HEK293 (cell line): ENCODE data around the gene UCK2.

ENCODE experiments used
- ATF2 ChIP-seq: fragments of 450-650 bp; formaldehyde crosslinking; IDR thresholded peaks from 2 replicates; pipeline ENCODE4 v1.5.1; 2016; ENCODE audit warnings: missing biosample characterization, missing genetic modification characterization, low read depth
- CTCF ChIP-seq: fragments of 450-650 bp; formaldehyde crosslinking; IDR thresholded peaks from 2 replicates; pipeline ENCODE4 v1.5.1; 2016; ENCODE audit warnings: missing biosample characterization, missing genetic modification characterization
- MZF1 ChIP-seq: fragments of 450-650 bp; formaldehyde crosslinking; IDR thresholded peaks from 2 replicates; pipeline ENCODE4 v1.5.1; 2017; ENCODE audit warnings: missing biosample characterization, missing genetic modification characterization, borderline replicate concordance
- PRDM4 ChIP-seq: fragments of 450-650 bp; formaldehyde crosslinking; IDR thresholded peaks from 2 replicates; pipeline ENCODE4 v1.5.1; 2017; ENCODE audit warnings: missing biosample characterization, missing genetic modification characterization
- YY1 ChIP-seq: fragments of 450-650 bp; formaldehyde crosslinking; IDR thresholded peaks from 2 replicates; pipeline ENCODE4 v1.5.1; 2018; ENCODE audit warnings: missing biosample characterization, missing genetic modification characterization
- ZBTB20 ChIP-seq: fragments of 450-650 bp; formaldehyde crosslinking; IDR thresholded peaks from 2 replicates; pipeline ENCODE4 v1.5.1; 2016; ENCODE audit warnings: missing biosample characterization, missing genetic modification characterization
- ZFP37 ChIP-seq: fragments of 450-650 bp; formaldehyde crosslinking; IDR thresholded peaks from 2 replicates; pipeline ENCODE4 v1.5.1; 2016; ENCODE audit warnings: missing biosample characterization, missing genetic modification characterization
- ZNF10 ChIP-seq: fragments of 450-650 bp; formaldehyde crosslinking; IDR thresholded peaks from 2 replicates; pipeline ENCODE4 v1.5.1; 2017; ENCODE audit warnings: missing biosample characterization, missing genetic modification characterization
- ZNF202 ChIP-seq: fragments of 450-650 bp; formaldehyde crosslinking; IDR thresholded peaks from 2 replicates; pipeline ENCODE4 v1.5.1; 2016; ENCODE audit warnings: missing biosample characterization, missing genetic modification characterization, borderline replicate concordance
- ZNF24 ChIP-seq: fragments of 450-650 bp; formaldehyde crosslinking; IDR thresholded peaks from 2 replicates; pipeline ENCODE4 v1.5.1; 2016; ENCODE audit warnings: missing biosample characterization, missing genetic modification characterization
- ZNF274 ChIP-seq, 2 experiments: fragments of 200-500 bp in 1 of 2; fragments of 450-650 bp in 1 of 2; sonication (Bioruptor generic) in 1 of 2; formaldehyde crosslinking in 1 of 2; IDR thresholded peaks; 2 replicates each; pipeline versions ENCODE4 v1.5.1 to v1.6.1; 2014 to 2016; ENCODE audit warnings: borderline replicate concordance in 1 of 2, inconsistent platforms in 1 of 2, low read length in 1 of 2, missing biosample characterization in 1 of 2, missing genetic modification characterization in 1 of 2
- ZNF302 ChIP-seq: fragments of 450-650 bp; formaldehyde crosslinking; IDR thresholded peaks from 2 replicates; pipeline ENCODE4 v1.5.1; 2016; ENCODE audit warnings: missing biosample characterization, missing genetic modification characterization, low read depth
- ZSCAN18 ChIP-seq: fragments of 450-650 bp; formaldehyde crosslinking; IDR thresholded peaks from 2 replicates; pipeline ENCODE4 v1.5.1; 2016; ENCODE audit warnings: missing biosample characterization, missing genetic modification characterization
- ZXDB ChIP-seq: fragments of 450-650 bp; formaldehyde crosslinking; IDR thresholded peaks from 2 replicates; pipeline ENCODE4 v1.5.1; 2016; ENCODE audit warnings: missing biosample characterization, missing genetic modification characterization

- TF ChIP-seq ZFP37 (tag by site-specific recombination) = no peak
- TF ChIP-seq CTCF (tag by site-specific recombination) = no peak
- TF ChIP-seq ZXDB = no peak
- TF ChIP-seq MZF1 (tag by site-specific recombination) = no peak
- no peak for TF ChIP-seq ZNF274 (IDR thresholded peaks at IDR 0.05; ENCODE audit: low read length)
- no peak for TF ChIP-seq ZNF274 (tag by site-specific recombination; IDR thresholded peaks at IDR 0.05; ENCODE audit: borderline replicate concordance)
- TF ChIP-seq ZNF10 (tag by site-specific recombination) = no peak
- no peak for TF ChIP-seq YY1 (tag by site-specific recombination)
- TF ChIP-seq ZNF302 (tag by site-specific recombination) = no peak
- TF ChIP-seq ZSCAN18 (tag by site-specific recombination) = no peak
- TF ChIP-seq ZNF24 = no peak
- TF ChIP-seq ZNF202 (tag by site-specific recombination) = no peak
- TF ChIP-seq ZBTB20 (tag by site-specific recombination) = no peak
- TF ChIP-seq PRDM4 (tag by site-specific recombination) = no peak
- no peak for TF ChIP-seq ATF2 (tag by site-specific recombination)
Measured at GRCh38 chr1:165958306-165958705, 130.9 kb downstream of the UCK2 start.
